Panc1 (cell line): Measurements from ENCODE around the gene ANO9. TPM values are rescaled to one million over a fixed set of nuclear protein-coding genes. Genes with fewer than 3 reads are reported as not detected.
A peak's percentile ranks its signal among the peaks of the same experiment; 100 is the strongest.

ENCODE experiments used
- ATAC-seq: fragments of 200-7000 bp; cut with Tn5 transposase; 2 replicates; pipeline ENCODE4 v1.9.1; 2020; ENCODE audit warnings: mild to moderate bottlenecking, moderate library complexity
- BruUV-seq: library from RNA; stranded (reverse); fragments of 400-500 nt; replicated peaks from 2 replicates; lab custom pipeline; 2021; lab: Mats Ljungman, UMichigan
- CTCF ChIA-PET: fragments of 300-600 bp; sonication (Branson Sonifier 250); formaldehyde crosslinking; loops from one replicate; lab custom pipeline; 2022; ENCODE audit warnings: antibody characterized with exemption; lab: Charles Lee
- POLR2A ChIA-PET: fragments of 300-600 bp; sonication (Branson Sonifier 250); formaldehyde crosslinking; loops from one replicate; lab custom pipeline; 2022; ENCODE audit warnings: antibody characterized with exemption; lab: Charles Lee
- DNase-seq: peaks from one replicate; pipeline ENCODE4 v3.0.0-alpha.2; 2010; ENCODE audit warnings: low read depth, low spot score
- H3K27ac ChIP-seq: 2 replicates; pipeline ENCODE4 v1.5.1; 2011; ENCODE audit warnings: mild to moderate bottlenecking, low read length, inconsistent platforms
- H3K27me3 ChIP-seq: fragments of 200-500 bp; sonication (Bioruptor generic); 2 replicates; pipeline ENCODE4 v1.6.0; 2014; ENCODE audit warnings: low read length, inconsistent platforms; ENCODE audit not compliant: control insufficient read depth, insufficient read depth
- H3K36me3 ChIP-seq: fragments of 200-500 bp; sonication (Bioruptor generic); 2 replicates; pipeline ENCODE4 v1.5.1; 2014; ENCODE audit warnings: inconsistent platforms, mild to moderate bottlenecking, low read length, moderate library complexity; ENCODE audit not compliant: control insufficient read depth, insufficient read depth
- H3K4me1 ChIP-seq: 2 replicates; pipeline ENCODE4 v1.5.1; 2011; ENCODE audit warnings: inconsistent platforms, mild to moderate bottlenecking, low read length, moderate library complexity; ENCODE audit not compliant: control insufficient read depth, insufficient read depth
- H3K4me3 ChIP-seq, 2 experiments: 2 replicates each; pipeline ENCODE4 v1.5.1; 2011 to 2012; ENCODE audit warnings: low read depth in 2 of 2, low read length in 2 of 2, mild to moderate bottlenecking in 2 of 2, inconsistent platforms in 1 of 2, moderate library complexity in 1 of 2
- H3K9me3 ChIP-seq: fragments of 200-500 bp; sonication (Bioruptor generic); 2 replicates; pipeline ENCODE4 v1.5.1; 2014; ENCODE audit warnings: low read depth, mild to moderate bottlenecking, inconsistent platforms, low read length, moderate library complexity; ENCODE audit not compliant: control insufficient read depth, insufficient read depth
- CTCF ChIP-seq: fragments of 450-650 bp; IDR thresholded peaks from 2 replicates; pipeline ENCODE4 v1.5.1; 2017; ENCODE audit warnings: mild to moderate bottlenecking
- POLR2AphosphoS5 ChIP-seq: IDR thresholded peaks from 2 replicates; pipeline ENCODE4 v1.6.1; 2012; ENCODE audit warnings: mild to moderate bottlenecking, low read depth, low read length, moderate library complexity
- REST ChIP-seq, 2 experiments: IDR thresholded peaks; 2 replicates each; pipeline ENCODE4 v1.6.1; 2011 to 2012; ENCODE audit warnings: low read depth in 2 of 2, control low read depth in 1 of 2, low read length in 1 of 2, mild to moderate bottlenecking in 1 of 2, moderate library complexity in 1 of 2; ENCODE audit not compliant: insufficient read depth in 1 of 2
- SIN3A ChIP-seq: IDR thresholded peaks from 2 replicates; pipeline ENCODE4 v1.6.1; 2012; ENCODE audit warnings: low read depth, mild to moderate bottlenecking, low read length, moderate library complexity, borderline replicate concordance; ENCODE audit not compliant: insufficient read depth
- TCF7L2 ChIP-seq: IDR thresholded peaks from 2 replicates; pipeline ENCODE4 v1.6.1; 2011; ENCODE audit warnings: mild to moderate bottlenecking, low read depth, low read length, inconsistent platforms
- in situ Hi-C: cut with HindIII; loops from 2 replicates; pipeline ENCODE4 v1.10.0; 2016; ENCODE audit warnings: low sequenced_read_pairs, low pct_unique_long_range_greater_than_20kb
- intact Hi-C: fragments of 100-400 bp; cut with micrococcal nuclease; formaldehyde crosslinking; loops from one replicate; pipeline ENCODE4 v1.10.0; 2022; ENCODE audit not compliant: unreplicated experiment
- total RNA-seq: library from RNA; stranded (reverse); gene quantifications from one replicate; pipeline ENCODE4 v1.2.1, GENCODE V29; 2021; ENCODE audit not compliant: unreplicated experiment

ANO9 gene
- total RNA-seq, 1 experiment from 2014 or later: 61.4 TPM

GRCh38 chr11:408154-409007 is 33.4 kb downstream of the ANO9 start:
- no peak for TF ChIP-seq POLR2AphosphoS5
- no peak for TF ChIP-seq CTCF
- TF ChIP-seq REST (IDR thresholded peaks at IDR 0.05; ENCODE audit: insufficient read depth in 1 of 2, low read depth in 2 of 2, low read length in 1 of 2): no peak
- TF ChIP-seq SIN3A: no peak
- no peak for TF ChIP-seq TCF7L2
- no TSS peak for BruUV-seq
- Histone ChIP-seq H3K4me1 (peaks cover 39% of the 10 kb centered on the region), H3K36me3 (no peaks in the 10 kb centered on the region), H3K9me3 (no peaks in the 10 kb centered on the region), H3K27ac (peak overlapping the region; percentile 54), H3K27me3 (no peaks in the 10 kb centered on the region), H3K4me3 (no peak overlapping the region)
- ATAC-seq (no peak), DNase-seq (no peak)
- POLR2A ChIA-PET: interaction anchor here (0.6 kb wide), 1 partner anchor 103 kb away, joined by 4 read pairs; no protein-coding TSS in a partner anchor
- in situ Hi-C loops: no loop called here
- CTCF ChIA-PET: interaction anchor here (1.1 kb wide), 1 partner anchor 40 kb away, joined by 3 read pairs; no protein-coding TSS in a partner anchor
- intact Hi-C loops: loop anchor here (5.0 kb wide), 1 partner anchor 39 kb away; no protein-coding TSS in a partner anchor

DNA sequence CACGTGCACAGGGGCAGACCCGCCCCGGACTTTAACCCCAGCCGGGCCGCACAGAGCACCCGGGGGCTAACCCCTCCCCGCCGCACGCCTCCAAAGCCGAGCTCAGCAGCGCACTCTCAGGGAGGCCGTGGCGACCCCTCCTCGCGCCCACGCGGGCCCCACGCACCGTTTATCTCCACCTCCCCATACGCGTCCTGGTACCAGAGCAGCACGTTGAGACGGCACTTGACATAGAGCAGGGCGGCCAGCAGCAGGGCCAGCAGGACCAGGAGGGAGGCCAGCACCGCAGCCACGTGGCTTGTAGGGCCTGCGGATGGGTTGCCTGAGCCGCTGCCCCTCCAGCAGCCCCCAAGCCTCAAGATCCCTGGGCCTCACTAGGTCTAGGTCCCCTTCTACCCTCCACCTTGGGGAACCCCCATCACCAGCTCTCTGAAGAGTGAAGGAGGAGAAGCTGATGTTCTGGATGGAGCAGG is 34.1 kb downstream of the ANO9 start:
- Histone ChIP-seq H3K27ac (peak overlapping the region; percentile 54), H3K27me3 (no peaks in the 10 kb centered on the region), H3K4me3 (no peak overlapping the region), H3K4me1 (peaks cover 32% of the 10 kb centered on the region), H3K36me3 (no peaks in the 10 kb centered on the region), H3K9me3 (no peaks in the 10 kb centered on the region)
- ChIA-PET POLR2A (interaction anchor here (0.6 to 1.4 kb wide), 6 partner anchors 9 to 1181 kb away, joined by 3 to 15 read pairs (median 6); no protein-coding TSS in a partner anchor), CTCF (interaction anchor here (0.5 to 2.8 kb wide), 8 partner anchors 11 to 111 kb away, joined by 3 to 38 read pairs (median 4); no protein-coding TSS in a partner anchor)
- no peak for DNase-seq
- BruUV-seq: no TSS peak
- no peak for ATAC-seq
- TF ChIP-seq CTCF: no peak
- no peak for TF ChIP-seq POLR2AphosphoS5
- TF ChIP-seq SIN3A: no peak
- no peak for TF ChIP-seq REST (IDR thresholded peaks at IDR 0.05; ENCODE audit: insufficient read depth in 1 of 2, low read depth in 2 of 2, low read length in 1 of 2)
- no peak for TF ChIP-seq TCF7L2
- in situ Hi-C loops: no loop called here
- intact Hi-C loops: loop anchor here (5.0 kb wide), 1 partner anchor 40 kb away; no protein-coding TSS in a partner anchor
